Brain microvascular endothelial cell (primary cell): ENCODE measurements around the gene HELZ.
A peak's percentile ranks its signal among the peaks of the same experiment; 100 is the strongest.

Experiments used
- DNase-seq: peaks from one replicate; pipeline ENCODE4 v3.0.0-alpha.2; 2020
- H3K27ac ChIP-seq: fragments of 250-450 bp; sonication (Bioruptor Pico); 2 replicates; pipeline ENCODE4 v1.5.1; 2020; ENCODE audit warnings: mild to moderate bottlenecking, moderate library complexity
- H3K27me3 ChIP-seq: fragments of 250-450 bp; sonication (Bioruptor Pico); replicated peaks from 2 replicates; pipeline ENCODE4 v1.5.1; 2020; ENCODE audit warnings: mild to moderate bottlenecking
- H3K36me3 ChIP-seq: fragments of 250-450 bp; sonication (Bioruptor Pico); replicated peaks from 2 replicates; pipeline ENCODE4 v1.5.1; 2020; ENCODE audit warnings: mild to moderate bottlenecking
- H3K4me3 ChIP-seq: 2 replicates; pipeline ENCODE4 v1.5.1; 2011; ENCODE audit warnings: low read depth, mild to moderate bottlenecking, control low read depth, low read length, moderate library complexity
- in situ Hi-C: cut with HindIII; loops from 2 replicates; pipeline ENCODE4 v1.10.0; 2017; ENCODE audit warnings: low sequenced_read_pairs, low pct_ligation_motif_present
- TF ChIP-seq, protein P1 (sequence below): IDR thresholded peaks from 2 replicates; pipeline ENCODE4 v1.5.1; 2011; ENCODE audit warnings: low read depth, mild to moderate bottlenecking, moderate library complexity, low read length, control low read depth, inconsistent platforms; ENCODE audit errors: missing control alignments

Gene HELZ

DNA sequence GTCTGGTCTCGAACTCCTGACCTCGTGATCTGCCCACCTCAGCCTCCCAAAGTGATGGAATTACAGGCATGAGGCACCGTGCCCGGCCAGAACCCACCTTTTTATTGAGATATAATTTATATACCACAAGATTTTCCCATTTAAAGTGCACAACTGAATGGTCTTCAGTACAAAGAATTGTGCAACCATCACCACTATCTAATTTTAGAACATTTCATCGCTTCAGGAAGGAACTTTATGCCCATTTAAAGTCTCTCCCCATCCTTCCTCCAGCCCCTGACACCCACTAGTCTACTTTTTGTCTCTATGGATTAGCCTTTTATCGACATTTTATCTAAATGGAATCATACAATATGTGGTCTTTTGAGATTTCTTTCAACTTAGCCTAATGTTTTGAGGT lies 25.4 kb upstream of the HELZ start:
- in situ Hi-C loops = no loop called here
- H3K4me3 ChIP-seq = no peak overlapping the region
- TF ChIP-seq, protein P1, sequence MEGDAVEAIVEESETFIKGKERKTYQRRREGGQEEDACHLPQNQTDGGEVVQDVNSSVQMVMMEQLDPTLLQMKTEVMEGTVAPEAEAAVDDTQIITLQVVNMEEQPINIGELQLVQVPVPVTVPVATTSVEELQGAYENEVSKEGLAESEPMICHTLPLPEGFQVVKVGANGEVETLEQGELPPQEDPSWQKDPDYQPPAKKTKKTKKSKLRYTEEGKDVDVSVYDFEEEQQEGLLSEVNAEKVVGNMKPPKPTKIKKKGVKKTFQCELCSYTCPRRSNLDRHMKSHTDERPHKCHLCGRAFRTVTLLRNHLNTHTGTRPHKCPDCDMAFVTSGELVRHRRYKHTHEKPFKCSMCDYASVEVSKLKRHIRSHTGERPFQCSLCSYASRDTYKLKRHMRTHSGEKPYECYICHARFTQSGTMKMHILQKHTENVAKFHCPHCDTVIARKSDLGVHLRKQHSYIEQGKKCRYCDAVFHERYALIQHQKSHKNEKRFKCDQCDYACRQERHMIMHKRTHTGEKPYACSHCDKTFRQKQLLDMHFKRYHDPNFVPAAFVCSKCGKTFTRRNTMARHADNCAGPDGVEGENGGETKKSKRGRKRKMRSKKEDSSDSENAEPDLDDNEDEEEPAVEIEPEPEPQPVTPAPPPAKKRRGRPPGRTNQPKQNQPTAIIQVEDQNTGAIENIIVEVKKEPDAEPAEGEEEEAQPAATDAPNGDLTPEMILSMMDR = no peak
- no peaks in the 10 kb centered on the region for H3K36me3 ChIP-seq
- no peak for DNase-seq
- H3K27me3 ChIP-seq = no peaks in the 10 kb centered on the region
- no peak overlapping the region for H3K27ac ChIP-seq

DNA sequence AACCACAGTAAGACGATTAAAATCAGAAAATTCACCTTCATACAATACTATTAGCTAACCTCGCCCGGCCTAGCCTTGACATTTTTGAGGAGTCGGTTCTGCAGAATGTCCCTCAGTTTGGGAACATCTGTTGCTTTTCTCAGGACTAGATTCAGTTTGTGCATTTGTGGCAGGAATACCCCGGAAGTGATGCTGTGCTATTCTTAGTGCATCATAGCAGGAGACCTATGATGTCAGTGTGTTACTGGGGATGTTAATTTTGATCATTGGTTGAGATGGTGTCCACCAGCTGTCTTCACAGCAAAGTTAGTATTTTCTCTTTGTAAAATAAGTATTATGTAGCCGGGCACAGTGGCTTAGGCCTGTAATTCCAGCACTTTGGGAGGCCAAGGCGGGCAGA lies 21.5 kb upstream of the HELZ start:
- no peak overlapping the region for H3K27ac ChIP-seq
- in situ Hi-C loops = no loop called here
- no peak overlapping the region for H3K4me3 ChIP-seq
- no peak for DNase-seq
- no peaks in the 10 kb centered on the region for H3K27me3 ChIP-seq
- no peaks in the 10 kb centered on the region for H3K36me3 ChIP-seq
- TF ChIP-seq, protein P1 = no peak

DNA sequence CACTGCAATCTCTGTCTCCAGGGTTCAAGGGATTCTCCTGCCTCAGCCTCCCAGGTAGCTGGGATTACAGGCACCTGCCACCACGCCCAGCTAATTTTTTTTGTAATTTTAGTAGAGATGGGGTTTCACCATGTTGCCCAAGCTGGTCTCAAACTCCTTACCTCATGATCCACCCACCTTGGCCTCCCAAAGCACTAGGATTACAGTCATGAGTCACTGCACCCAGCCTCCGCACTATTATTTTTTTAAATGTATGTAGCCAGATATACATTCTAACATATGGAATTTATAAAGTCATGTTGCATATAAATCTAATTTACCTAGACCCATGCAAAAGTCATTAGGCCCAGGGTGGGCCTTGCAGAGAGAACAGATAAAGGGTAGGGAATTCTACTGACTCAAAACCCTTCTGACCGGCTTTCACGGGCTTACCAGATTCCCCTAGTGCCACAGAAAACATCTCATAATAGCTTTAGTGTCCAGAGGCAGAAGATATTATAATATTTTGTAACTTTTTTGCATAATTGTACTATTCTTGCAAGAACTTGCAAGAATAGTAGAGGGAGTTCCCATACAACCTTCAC lies 20.5 kb upstream of the HELZ start:
- Histone ChIP-seq H3K4me3 (no peak overlapping the region), H3K27ac (no peak overlapping the region), H3K36me3 (no peaks in the 10 kb centered on the region), H3K27me3 (no peaks in the 10 kb centered on the region)
- TF ChIP-seq, protein P1 = no peak
- in situ Hi-C loops = no loop called here
- no peak for DNase-seq

DNA sequence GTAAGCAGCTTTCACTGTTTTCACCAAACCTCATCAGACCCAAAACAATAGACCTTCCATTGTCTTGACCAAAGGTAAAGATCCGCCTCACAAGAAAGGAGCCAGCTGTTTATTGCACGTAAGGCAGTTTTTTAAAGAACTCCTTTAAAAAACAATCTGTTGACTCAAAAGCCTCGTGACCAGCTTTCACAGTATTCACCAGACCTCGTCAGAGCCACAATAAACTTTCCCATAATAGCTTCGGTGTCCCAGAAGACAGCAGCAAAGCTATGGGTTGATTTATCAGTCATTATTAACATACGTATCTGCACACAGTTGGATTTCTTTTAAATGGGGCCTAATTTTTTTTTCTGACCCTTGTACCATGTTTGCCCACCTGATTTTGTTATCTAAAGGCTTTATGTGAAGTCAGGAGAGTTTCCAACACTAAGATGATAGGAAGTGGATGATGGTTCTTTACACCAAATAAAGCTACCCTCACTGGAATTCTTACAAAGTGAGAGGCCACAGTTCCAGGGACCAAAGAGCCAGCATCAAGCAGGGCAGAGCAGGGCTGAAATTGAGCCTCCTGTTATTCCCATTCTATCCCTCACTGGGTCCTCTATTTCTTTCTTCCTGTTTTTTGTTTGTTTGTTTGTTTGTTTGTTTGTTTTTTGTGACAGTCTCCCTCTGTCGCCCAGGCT lies 17.6 kb upstream of the HELZ start:
- no peak for DNase-seq
- in situ Hi-C loops = no loop called here
- H3K36me3 ChIP-seq = no peaks in the 10 kb centered on the region
- no peaks in the 10 kb centered on the region for H3K27me3 ChIP-seq
- TF ChIP-seq, protein P1 = no peak
- no peak overlapping the region for H3K27ac ChIP-seq
- no peak overlapping the region for H3K4me3 ChIP-seq

DNA sequence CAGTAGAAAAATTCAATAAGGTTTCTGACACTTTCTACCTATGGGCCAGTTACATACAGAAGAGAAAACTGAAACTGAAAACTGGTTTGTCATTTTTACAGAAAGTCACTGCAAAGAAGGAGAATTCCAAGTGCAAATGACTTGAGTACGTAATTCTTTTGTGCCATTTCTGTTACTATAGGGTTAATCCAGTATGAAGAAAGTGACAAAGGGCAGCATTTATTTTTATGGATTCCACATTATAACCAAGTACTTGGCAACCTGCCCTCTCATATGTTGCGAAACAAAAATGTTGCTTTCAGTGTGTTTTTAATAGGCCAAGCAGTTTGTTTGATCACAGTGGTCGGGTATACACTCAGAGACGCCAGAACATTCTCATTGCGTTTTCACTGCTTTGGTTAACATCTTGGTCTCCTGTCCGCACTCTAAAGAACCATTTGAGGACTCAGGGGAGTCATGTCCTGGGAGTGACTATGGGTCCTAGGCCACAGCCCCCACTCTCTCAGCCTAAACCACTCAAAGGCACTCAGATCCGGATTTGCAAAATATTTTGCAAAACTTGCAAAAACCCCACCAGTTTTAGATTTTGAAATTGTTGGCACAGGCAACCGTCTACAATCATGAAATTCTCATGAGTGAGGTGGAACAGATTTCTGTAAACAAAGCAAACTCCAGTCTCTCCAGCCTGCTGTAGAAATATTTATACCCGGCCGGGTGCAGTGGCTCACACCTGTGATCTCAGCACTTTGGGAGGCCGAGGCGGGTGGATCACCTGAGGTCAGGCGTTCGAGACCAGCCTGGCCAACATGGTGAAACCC lies 15.4 kb upstream of the HELZ start:
- peak; percentile 79 for DNase-seq
- H3K4me3 ChIP-seq = no peak overlapping the region
- H3K36me3 ChIP-seq = no peaks in the 10 kb centered on the region
- H3K27me3 ChIP-seq = no peaks in the 10 kb centered on the region
- TF ChIP-seq, protein P1 = no peak
- H3K27ac ChIP-seq = peak overlapping the region; percentile 19
- in situ Hi-C loops = no loop called here
